ENCODE data around the gene DNAH10.

DNAH10 gene

GRCh38 chr12:123832052-123832451 lies 70.0 kb downstream of the DNAH10 start:
- DNase-seq (ENCODE audit: low read depth): no peak
- no peak overlapping the region for H3K4me3 ChIP-seq (ENCODE audit: low read depth, low read length)

GRCh38 chr12:123833830-123834229 lies 71.7 kb downstream of the DNAH10 start:
- DNase-seq (ENCODE audit: low read depth): no peak
- H3K4me3 ChIP-seq (ENCODE audit: low read depth, low read length): no peak overlapping the region

GRCh38 chr12:123834845-123835244 lies 72.7 kb downstream of the DNAH10 start:
- H3K4me3 ChIP-seq (ENCODE audit: low read depth, low read length): no peak overlapping the region
- no peak for DNase-seq (ENCODE audit: low read depth)

GRCh38 chr12:123836292-123836691 lies 74.2 kb downstream of the DNAH10 start:
- DNase-seq (ENCODE audit: low read depth): no peak
- no peak overlapping the region for H3K4me3 ChIP-seq (ENCODE audit: low read depth, low read length)

- no peak overlapping the region for H3K4me3 ChIP-seq (ENCODE audit: low read depth, low read length)
- no peak for DNase-seq (ENCODE audit: low read depth)
These were observed 77.7 kb downstream of the DNAH10 start for GRCh38 chr12:123839826-123840225.

- no peak for DNase-seq (ENCODE audit: low read depth)
- H3K4me3 ChIP-seq (ENCODE audit: low read depth, low read length): no peak overlapping the region
These were observed 78.8 kb downstream of the DNAH10 start for GRCh38 chr12:123840765-123841425.

- no peak overlapping the region for H3K4me3 ChIP-seq (ENCODE audit: low read depth, low read length)
- no peak for DNase-seq (ENCODE audit: low read depth)
These were observed 82.0 kb downstream of the DNAH10 start for GRCh38 chr12:123843912-123844748.

GRCh38 chr12:123845881-123846280 lies 83.8 kb downstream of the DNAH10 start:
- H3K4me3 ChIP-seq (ENCODE audit: low read depth, low read length): no peak overlapping the region

GRCh38 chr12:123846340-123846739 lies 84.2 kb downstream of the DNAH10 start:
- no peak for DNase-seq (ENCODE audit: low read depth)
- no peak overlapping the region for H3K4me3 ChIP-seq (ENCODE audit: low read depth, low read length)

More at GRCh38 chr12:123845881-123846280, 83.8 kb downstream of the DNAH10 start:
- DNase-seq (ENCODE audit: low read depth): no peak

GRCh38 chr12:123847019-123847418 lies 84.9 kb downstream of the DNAH10 start:
- DNase-seq (ENCODE audit: low read depth): no peak
- H3K4me3 ChIP-seq (ENCODE audit: low read depth, low read length): no peak overlapping the region

- no peak for DNase-seq (ENCODE audit: low read depth)
- H3K4me3 ChIP-seq (ENCODE audit: low read depth, low read length): no peak overlapping the region
These were observed 85.8 kb downstream of the DNAH10 start for GRCh38 chr12:123847876-123848275.

GRCh38 chr12:123849517-123849916 lies 87.4 kb downstream of the DNAH10 start:
- no peak for DNase-seq (ENCODE audit: low read depth)
- H3K4me3 ChIP-seq (ENCODE audit: low read depth, low read length): no peak overlapping the region

- no peak for DNase-seq (ENCODE audit: low read depth)
- H3K4me3 ChIP-seq (ENCODE audit: low read depth, low read length): no peak overlapping the region
These were observed 88.4 kb downstream of the DNAH10 start for GRCh38 chr12:123850246-123851134.

GRCh38 chr12:123853396-123854070 lies 91.4 kb downstream of the DNAH10 start:
- DNase-seq (ENCODE audit: low read depth): no peak

GRCh38 chr12:123854232-123854631 lies 92.1 kb downstream of the DNAH10 start:
- no peak overlapping the region for H3K4me3 ChIP-seq (ENCODE audit: low read depth, low read length)
- DNase-seq (ENCODE audit: low read depth): no peak

More at GRCh38 chr12:123853396-123854070, 91.4 kb downstream of the DNAH10 start:
- H3K4me3 ChIP-seq (ENCODE audit: low read depth, low read length): no peak overlapping the region

GRCh38 chr12:123854918-123855317 lies 92.8 kb downstream of the DNAH10 start:
- DNase-seq (ENCODE audit: low read depth): no peak
- H3K4me3 ChIP-seq (ENCODE audit: low read depth, low read length): no peak overlapping the region

- DNase-seq (ENCODE audit: low read depth): no peak
- H3K4me3 ChIP-seq (ENCODE audit: low read depth, low read length): no peak overlapping the region
These were observed 94.6 kb downstream of the DNAH10 start for GRCh38 chr12:123856681-123857080.

- no peak overlapping the region for H3K4me3 ChIP-seq (ENCODE audit: low read depth, low read length)
- no peak for DNase-seq (ENCODE audit: low read depth)
These were observed 96.1 kb downstream of the DNAH10 start for GRCh38 chr12:123858176-123858575.

GRCh38 chr12:123859035-123859434 lies 96.9 kb downstream of the DNAH10 start:
- no peak for DNase-seq (ENCODE audit: low read depth)
- H3K4me3 ChIP-seq (ENCODE audit: low read depth, low read length): no peak overlapping the region
